ENCODE results near the gene FOXP1. TPM values are rescaled to one million over a fixed set of nuclear protein-coding genes. Genes with fewer than 3 reads are reported as not detected.
A peak's percentile ranks its signal among the peaks of the same experiment; 100 is the strongest.

FOXP1 gene
- total and polyA plus RNA-seq, 9 of the 15 experiments (the other 6 are each of a cell fraction or from before 2014, with no cell fraction given), result 7.7 to 34.5 (median 13.7) TPM

DNA sequence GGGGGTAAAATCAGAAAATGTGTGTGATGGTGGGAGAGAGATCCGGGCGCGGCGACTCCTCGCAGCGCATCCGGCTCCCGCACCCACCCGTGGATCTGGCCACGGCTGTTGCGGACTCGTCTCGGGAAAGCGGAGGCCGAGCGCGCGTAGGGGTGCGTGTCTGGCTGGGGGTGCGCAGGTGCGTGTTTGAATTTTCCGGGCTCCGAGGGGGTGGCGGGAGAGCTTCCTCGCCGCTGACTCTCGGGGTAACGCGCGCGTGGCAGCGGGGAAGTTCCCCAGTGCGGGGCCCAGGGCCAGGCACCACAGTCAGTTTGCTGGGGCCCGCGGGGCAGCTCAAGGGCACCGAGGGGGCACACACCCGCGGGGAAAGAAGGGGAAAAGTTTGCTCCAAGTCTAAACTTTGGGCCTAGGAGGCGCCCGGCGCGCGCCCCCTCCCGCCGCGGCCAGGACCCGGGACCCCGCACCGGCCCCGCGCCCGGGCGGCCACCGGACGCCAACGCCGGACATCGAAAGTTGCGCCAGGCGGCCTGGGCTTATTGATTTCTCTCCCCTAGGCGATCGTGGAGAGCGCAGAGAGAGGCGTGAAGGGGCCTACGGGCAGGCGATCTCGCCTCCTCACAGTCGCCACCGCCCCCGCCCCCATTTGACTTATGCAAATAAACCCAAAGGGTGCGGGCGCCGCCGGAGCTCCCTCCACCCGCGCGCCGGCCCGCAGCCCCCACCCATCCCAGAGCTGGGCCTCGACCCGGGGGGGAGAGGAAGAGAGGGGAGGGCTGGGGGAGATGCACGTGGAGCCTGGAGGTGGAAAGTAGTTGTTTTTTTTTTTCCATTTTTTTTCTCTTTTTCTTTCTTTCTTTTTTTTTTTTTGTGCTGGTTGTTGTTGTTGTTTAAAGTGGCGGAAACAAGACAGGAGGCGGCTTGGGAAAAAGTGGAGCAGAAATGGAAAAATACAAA is 639 bp downstream of the FOXP1 start (continued):
- TF ChIP-seq RB1 (IDR thresholded peaks at IDR 0.05; ENCODE audit: low read depth) (peak; percentile 2; the same call in 1 of the 2 replicates), TAF1 (IDR thresholded peaks at IDR 0.05; ENCODE audit: control insufficient read depth, extremely low read depth, insufficient read depth, low read length, severe bottlenecking) (peak; percentile 41), ZNF584 (CRISPR knock-in tag; IDR thresholded peaks at IDR 0.05; ENCODE audit: low read depth) (peak; percentile 47; the same call in 1 of the 2 replicates), NCOA2 (IDR thresholded peaks at IDR 0.05; ENCODE audit: partially characterized antibody in 2 of 2) (no peak), ZBTB8A (IDR thresholded peaks at IDR 0.05; ENCODE audit: partially characterized antibody) (no peak), FOXK2 (conservative IDR thresholded peaks at IDR 0.05 in 1 of 2, IDR thresholded peaks at IDR 0.05 in 1 of 2; ENCODE audit: low read depth in 2 of 2) (peak; percentile 19 to 52; a peak in 3 of 4 replicates), EP400 (IDR thresholded peaks at IDR 0.05) (peak; percentile 40; the same call in 1 of the 2 replicates), KAT7 (CRISPR knock-in tag; IDR thresholded peaks at IDR 0.05; ENCODE audit: borderline replicate concordance) (no peak), ZSCAN32 (CRISPR knock-in tag; IDR thresholded peaks at IDR 0.05) (no peak), CBX3 (IDR thresholded peaks at IDR 0.05; ENCODE audit: borderline replicate concordance in 1 of 2, low read length in 2 of 2) (no peak), E2F6 (IDR thresholded peaks at IDR 0.05; ENCODE audit: borderline replicate concordance in 1 of 2, extremely low read depth in 1 of 2, insufficient read depth in 1 of 2, insufficient read length in 1 of 2, low read depth in 1 of 2, low read length in 1 of 2, poor library complexity in 1 of 2, severe bottlenecking in 1 of 2) (peak in 1 of 2 experiments; percentile 63), ZNF77 (CRISPR knock-in tag; IDR thresholded peaks at IDR 0.05) (no peak), POLR2A (conservative IDR thresholded peaks at IDR 0.05) (peak; percentile 52; the same call in 1 of the 2 replicates), ARID4B (CRISPR knock-in tag; IDR thresholded peaks at IDR 0.05) (0 out of 2 replicates have a peak, but pooled peaks have one; percentile 5), ZFX (CRISPR knock-in tag; IDR thresholded peaks at IDR 0.05) (peak; percentile 73), DPF2 (IDR thresholded peaks at IDR 0.05) (0 out of 2 replicates have a peak, but pooled peaks have one; percentile 59), RBFOX2 (IDR thresholded peaks at IDR 0.05; ENCODE audit: low read depth, low read length) (peak; percentile 67), EP300 (IDR thresholded peaks at IDR 0.05; ENCODE audit: low read length) (no peak), ZNF316 (IDR thresholded peaks at IDR 0.05) (peak; percentile 22; the same call in 1 of the 2 replicates)
- TF ChIP-seq, protein P1, sequence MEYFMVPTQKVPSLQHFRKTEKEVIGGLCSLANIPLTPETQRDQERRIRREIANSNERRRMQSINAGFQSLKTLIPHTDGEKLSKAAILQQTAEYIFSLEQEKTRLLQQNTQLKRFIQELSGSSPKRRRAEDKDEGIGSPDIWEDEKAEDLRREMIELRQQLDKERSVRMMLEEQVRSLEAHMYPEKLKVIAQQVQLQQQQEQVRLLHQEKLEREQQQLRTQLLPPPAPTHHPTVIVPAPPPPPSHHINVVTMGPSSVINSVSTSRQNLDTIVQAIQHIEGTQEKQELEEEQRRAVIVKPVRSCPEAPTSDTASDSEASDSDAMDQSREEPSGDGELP (CRISPR knock-in tag; IDR thresholded peaks at IDR 0.05; ENCODE audit: borderline replicate concordance), result 0 out of 2 replicates have a peak, but pooled peaks have one; percentile 7
